HG02973 (cell line): ENCODE data around the gene YWHAB.

ENCODE experiments used
- ATAC-seq: cut with Tn5 transposase; IDR thresholded peaks from one replicate; pipeline ENCODE4 v1.9.1; 2021; ENCODE audit warnings: moderate library complexity; ENCODE audit not compliant: unreplicated experiment

The YWHAB gene

DNA sequence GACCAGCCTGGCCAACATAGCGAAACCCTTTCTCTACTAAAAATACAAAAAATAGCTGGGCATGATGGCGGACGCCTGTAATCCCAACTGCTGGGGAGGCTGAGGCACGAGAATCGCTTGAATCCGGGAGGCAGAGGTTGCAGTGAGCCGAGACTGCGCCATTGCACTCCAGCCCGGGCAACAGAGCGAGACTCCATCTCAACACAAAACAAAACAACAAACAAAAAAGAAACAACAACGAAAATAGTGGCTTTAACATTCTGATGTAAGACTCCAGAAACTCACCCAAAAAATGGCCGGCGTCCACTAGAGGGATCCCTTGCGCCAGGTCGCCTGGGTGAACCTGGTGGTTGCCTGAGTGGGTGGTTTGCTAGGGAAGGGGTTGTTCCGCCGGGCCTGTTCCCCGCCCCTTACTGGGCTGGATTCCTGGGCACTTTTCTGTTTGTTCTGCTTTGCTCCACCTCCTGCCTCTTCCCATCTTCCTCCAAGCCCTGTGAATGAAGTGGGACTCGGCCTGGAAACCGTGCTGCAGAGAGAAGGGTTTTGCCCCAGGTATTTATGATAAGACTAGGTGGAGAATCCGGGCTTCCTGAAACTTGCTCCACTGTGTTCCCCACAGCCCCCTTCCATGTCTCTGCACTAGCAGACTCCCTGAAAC, 25.9 kb downstream of the YWHAB start:
- no peak for ATAC-seq

DNA sequence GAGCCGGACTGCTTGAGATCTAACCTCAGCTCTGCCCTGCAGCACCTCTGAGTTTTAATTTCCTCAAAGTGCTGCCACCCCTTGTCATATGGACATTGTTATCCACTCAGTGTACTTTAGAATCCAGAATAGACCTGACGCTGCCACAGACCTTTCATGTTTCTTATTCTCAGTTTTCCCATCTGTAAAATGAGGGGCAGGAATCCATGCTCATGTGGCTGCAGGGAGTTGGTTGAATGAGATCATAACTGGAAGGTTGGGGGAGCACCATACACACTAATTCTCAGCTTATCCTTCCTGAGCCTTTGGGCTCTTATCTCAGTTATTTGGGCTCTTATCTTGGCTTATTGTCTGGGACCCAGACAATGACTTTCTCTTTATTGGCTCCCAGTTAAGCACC, 26.7 kb downstream of the YWHAB start:
- no peak for ATAC-seq

DNA sequence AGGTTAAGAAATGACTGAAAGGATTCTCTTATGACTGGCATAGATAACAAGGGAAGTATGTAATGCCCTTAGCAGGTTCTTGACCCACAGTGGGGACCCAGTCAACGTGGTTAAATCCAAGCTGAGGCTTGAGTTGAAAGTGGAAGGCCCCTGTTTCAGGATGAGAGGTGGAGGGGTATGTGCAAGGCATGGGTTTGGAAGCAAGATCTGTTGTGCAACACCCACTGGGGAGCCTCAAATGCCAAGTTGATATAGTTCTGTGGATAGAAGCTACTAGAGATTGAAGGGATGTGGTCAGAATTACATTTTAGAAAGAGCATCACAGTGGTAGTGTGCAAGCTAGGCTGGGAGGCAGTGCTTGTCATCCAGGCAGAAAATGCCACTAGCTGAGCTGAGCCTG, 29.4 kb downstream of the YWHAB start:
- ATAC-seq: no peak

DNA sequence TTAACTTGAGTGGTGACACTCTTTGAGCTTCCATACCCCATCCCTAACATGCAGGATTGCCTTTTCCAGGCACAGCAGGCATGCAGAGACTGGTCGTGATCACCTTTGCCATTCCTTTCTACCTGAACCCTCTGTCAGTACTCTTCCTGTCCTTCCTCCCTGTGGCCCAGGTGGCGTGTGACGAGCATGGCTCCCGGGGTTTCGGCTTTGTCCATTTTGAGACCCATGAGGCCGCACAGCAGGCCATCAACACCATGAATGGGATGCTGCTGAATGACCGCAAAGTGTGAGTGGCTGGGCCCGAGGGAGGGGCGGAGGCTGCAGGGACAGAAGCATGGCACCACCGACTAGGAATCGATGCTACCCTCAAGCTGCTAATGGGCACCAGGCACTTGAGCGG, 31.1 kb downstream of the YWHAB start:
- ATAC-seq: no peak

DNA sequence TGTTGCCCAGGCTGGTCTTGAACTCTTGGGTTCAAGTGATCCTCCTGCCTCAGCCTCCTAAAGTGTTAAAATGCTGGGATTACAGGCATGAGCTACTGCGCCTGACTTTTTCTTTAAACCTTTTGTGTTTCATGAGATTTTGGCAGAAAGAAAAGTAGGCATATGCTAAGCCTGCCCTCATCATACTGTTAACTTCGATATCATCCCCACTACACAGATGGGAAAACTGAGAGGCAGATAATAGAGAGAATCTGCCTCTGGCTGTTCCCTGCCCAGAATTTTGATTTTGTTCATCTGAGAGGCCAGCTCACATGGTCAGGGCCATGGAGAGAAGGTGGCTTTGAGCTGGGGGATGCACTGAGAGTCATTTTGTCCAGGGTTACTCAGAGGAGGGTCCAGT, 31.9 kb downstream of the YWHAB start:
- ATAC-seq: no peak

DNA sequence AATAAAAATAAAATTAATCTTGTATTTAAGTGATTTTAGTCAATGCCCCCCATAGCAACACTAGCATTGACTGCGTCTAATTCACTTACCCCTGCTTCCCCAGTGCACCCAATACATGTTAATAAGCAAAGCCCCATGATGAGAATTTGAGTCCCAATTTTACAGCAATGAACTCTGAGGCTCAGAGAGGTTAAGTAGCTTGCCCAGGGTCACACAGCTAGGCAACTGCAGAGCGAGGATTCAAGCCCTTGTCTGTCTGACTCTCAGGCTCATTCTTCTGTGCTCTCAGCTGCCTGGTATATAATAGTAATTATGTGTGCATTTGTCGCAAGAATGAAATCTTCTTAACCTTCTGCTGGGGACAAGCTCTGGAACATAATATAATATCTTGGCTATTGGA, 32.8 kb downstream of the YWHAB start:
- no peak for ATAC-seq

DNA sequence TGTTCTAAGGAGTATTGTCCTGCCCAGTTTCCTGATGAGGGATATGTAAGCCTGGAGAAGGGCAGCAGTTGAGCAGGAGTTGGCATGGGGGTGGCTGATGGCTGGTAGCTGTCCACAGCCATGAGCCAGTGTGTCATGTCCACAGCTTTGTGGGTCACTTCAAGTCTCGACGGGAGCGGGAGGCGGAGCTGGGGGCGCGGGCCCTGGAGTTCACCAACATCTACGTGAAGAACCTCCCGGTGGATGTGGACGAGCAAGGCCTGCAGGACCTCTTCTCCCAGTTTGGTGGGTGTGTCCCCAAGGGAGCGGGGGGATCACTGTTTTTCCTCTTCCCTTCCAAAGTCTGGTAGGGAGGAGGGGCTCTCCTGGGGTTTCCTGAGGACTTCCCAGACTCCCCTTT, 33.3 kb downstream of the YWHAB start:
- no peak for ATAC-seq

DNA sequence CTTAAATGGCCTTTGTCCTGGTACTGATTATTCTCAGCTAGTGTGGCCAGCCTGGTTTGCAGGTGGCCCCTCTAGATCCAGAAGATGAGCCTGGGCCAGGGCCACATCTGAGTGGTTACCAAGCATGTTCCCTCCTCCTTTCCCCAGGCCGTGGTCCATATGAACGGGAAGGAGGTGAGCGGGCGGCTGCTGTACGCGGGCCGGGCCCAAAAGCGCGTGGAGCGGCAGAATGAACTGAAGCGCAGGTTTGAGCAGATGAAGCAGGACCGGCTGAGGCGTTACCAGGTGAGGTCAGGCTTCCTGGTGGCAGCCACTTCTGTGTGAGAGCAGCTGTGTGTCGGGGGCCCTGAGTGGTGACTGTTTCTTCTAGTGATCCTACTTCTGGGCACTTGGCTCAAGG, 35.9 kb downstream of the YWHAB start:
- ATAC-seq: no peak

DNA sequence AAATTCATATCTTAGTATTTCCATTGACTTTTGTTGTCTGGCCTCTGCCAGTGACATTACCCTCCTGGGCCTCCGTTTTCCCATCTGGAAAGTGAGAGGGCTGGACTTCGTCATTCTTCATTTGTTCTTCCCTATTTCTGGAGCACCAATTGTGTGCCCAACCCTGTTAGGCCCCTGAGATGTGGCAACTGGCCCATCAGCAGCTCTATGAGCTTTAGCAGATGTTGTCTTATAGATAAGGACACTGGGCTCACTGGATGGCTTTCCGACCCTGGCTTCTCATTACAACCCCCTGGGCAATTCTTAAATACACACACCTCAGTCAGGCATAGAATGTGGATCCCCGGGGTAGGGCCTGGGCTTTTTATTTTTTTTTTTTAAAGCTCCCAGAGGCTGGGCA, 39.0 kb downstream of the YWHAB start:
- no peak for ATAC-seq

DNA sequence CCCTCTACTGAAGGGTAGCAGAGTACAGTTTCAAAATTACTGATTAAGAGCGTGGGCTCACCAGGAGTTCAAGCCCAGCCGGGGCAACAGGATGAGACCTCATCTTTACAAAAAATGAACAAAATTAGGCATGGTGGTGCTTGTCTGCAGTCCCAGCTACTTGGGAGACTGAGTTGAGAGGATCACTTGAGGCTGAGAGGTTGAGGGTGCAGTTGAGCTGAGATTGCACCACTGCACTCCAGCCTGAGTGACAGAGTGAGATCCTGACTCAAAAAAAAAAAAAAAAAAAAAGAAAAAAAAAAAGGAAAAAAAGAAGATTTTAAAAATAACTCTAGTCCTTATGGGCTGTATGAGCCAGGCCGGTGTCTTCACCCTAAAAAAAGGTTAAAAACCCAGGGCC, 43.1 kb downstream of the YWHAB start:
- no peak for ATAC-seq

DNA sequence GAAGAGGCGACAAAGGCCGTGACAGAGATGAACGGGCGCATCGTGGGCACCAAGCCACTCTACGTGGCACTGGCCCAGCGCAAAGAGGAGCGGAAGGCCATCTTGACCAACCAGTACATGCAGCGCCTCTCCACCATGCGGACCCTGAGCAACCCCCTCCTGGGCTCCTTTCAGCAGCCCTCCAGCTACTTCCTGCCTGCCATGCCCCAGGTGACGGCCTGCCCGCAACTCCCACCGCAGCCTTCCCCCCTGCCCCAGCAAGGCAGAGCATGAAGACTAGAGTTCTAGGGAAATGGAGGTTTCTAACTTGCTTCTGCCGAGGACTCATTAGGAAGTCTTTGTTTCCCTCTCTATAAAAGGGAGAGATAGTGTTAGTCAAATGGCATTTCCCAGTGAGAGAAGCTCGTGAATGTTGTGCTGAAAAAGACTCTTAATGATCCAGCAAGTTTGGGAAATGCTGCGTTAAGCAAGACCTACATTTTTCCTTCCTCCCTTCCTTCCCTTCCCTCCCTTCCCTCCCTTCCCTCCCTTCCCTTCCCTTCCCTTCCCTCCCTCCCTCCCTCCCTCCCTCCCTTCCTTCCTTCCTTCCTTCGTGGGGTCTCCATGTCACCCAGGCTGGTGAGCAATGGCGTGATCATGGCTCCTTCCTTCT, 45.1 kb downstream of the YWHAB start:
- no peak for ATAC-seq

DNA sequence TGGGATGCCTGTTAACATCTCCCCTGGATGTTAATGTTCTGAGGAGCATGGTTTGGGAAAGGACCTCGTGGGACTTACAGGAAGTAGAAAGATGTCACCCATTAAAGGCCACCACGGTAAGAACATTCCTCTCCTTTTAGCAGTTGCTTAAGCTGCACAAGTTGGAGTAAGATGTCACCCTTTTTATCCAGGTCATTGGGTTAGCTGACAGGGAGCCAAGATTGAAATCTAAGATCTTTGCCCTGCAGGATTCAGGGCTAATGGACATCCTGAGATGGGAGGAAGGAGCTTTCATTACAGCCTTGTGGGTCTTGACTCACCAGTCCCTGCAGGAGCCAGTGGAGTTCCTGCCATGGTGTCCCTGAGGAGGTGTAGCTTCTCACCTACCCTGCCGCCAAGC, 46.4 kb downstream of the YWHAB start:
- ATAC-seq: no peak

DNA sequence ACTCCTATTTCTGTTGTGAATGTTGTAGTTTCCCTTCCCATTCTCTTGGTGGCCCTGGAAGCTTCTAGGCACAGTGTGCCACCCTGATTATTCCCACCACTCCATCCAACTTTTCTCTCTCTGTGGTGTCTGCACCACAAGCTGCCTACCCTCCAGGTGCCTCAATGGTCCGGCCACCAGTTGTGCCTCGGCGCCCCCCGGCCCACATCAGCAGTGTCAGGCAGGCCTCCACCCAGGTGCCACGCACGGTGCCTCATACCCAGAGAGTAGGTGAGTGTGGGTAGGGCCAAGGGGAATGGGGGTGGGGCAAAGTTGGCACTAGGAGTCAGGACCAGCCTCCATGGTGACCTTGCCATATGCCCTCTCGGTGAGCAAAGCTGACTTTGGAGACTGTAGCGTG, 47.4 kb downstream of the YWHAB start:
- no peak for ATAC-seq

DNA sequence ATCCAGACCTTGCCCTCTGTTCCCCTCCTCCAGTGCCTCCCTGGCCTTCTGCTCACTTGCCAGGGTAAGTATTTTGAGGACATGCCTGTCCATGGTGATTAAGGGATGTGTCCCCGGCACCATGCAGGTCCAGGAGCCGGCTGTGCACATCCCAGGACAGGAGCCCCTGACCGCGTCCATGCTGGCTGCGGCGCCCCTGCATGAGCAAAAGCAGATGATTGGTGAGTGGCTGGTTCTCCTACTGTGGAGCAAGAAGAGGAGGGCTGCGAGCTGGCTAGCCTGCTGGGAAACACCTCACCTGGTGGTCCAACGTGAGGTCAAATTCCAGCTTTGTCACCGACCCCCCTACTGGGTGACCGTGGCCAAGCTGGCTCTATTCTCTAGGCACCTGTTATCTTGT, 51.0 kb downstream of the YWHAB start:
- no peak for ATAC-seq

DNA sequence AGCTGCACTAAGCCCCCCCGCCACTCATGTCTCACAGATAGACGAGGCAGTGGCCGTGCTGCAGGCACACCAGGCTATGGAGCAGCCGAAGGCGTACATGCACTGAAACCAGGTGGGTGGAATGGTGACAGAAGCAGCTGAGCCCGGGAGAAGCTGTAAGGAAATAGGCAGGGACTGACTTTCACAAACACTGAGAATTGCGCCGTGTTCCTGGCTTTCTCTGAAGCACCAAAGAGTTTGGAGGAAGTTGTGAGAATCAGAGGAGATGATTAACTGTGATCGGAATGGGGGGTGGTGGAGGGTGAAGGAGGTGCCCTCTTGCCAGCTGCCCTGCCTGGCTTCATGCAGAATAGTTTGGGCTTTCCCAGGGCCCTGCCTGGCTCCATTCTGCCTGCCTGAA, 53.1 kb downstream of the YWHAB start:
- no peak for ATAC-seq

DNA sequence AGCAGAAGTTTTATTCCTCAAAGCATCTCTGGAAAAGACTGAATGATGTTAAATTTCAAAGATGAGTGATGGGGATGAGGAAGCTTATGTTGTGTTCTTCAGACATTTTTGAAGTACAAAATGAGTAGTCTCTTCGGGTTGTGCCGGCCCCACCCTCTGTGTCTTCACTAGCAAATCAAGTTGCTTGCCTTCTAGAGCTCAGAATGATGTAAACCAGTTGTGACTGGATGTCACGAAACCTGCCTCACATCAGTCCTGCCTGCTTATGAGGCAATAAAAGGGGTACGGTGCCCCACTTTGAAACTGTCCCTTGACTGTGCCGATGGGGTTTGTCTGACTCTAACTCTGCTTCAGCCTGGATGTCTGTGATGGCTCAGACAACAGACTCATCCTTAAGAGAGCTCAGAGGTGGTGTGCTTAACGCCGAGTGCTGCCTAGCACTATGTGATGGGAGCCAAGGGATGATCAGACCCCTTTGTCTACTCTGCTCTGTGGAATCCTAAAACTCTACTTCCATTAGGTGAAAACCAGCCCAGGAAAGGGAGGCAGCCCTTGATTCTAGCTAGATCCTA, 55.7 kb downstream of the YWHAB start:
- no peak for ATAC-seq

DNA sequence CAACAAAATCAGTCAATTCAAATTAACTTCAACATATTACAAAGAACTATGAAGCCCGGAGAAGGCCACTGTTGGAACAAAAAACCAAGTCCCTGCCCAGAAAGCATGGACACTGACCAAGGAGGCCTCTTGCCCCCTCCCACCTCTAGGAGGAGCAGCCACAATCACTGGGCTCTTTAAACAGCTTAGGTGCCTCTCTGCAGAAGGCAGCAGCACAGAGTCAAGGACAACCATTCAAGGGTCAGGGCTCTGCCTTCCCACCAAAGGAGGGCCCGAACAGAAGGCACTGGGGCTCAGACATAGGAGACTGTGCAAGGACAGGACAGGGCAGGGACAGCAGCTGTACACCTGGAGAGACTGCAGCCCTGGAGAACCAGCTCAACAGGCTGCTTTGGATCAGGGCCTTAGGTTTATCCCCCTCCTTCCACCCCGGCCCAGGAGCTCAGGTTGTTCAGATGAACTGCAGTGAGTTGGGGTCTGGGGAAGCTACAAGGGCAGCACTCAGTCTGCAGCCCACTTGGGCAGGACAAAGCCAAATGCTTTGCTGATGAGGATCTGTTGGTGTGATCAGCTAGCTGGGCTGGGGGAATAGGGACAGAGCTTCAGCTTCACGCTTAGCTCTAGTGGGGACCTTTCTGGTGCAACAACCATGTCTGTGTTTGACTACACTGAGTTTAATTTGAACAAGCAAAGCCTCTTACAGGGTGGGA, 56.9 kb downstream of the YWHAB start:
- ATAC-seq: no peak

DNA sequence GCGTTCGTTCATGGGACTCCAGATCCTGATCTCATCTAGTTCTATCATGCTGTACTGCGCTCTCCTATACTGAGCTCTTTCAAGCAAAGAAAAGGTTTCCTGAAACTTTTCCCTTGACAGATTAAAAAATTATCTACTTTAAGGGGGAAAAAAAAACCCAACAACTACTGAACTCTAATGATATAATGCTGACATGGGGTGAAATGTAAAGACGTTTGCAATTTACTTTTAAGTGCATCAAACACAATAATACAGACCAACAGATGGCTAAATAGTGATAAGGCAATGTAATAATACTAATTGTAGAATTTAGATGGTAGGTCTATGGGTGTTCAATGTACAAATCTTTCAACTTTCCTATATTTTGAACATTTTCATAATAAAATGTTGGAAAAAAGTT, 58.3 kb downstream of the YWHAB start:
- ATAC-seq: no peak

DNA sequence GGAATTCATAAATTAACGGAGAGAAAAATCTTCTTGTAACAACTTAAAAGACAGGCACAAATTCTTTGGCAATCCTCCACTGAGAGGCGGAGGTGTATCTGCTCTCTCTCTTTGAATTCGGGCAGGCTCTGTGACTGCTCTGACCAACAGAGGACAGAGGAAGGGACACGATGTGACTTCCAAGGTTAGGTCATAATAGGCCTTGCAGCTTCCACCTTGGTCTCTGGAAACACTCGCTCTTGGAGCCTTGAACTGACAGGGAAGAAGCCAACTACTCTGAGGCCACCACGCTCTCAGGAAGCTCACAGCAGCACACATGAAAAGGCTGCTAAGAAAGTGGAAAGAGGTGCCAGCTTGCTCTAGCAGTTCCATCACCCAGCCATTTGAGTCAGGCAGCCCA, 59.8 kb downstream of the YWHAB start:
- ATAC-seq: no peak

DNA sequence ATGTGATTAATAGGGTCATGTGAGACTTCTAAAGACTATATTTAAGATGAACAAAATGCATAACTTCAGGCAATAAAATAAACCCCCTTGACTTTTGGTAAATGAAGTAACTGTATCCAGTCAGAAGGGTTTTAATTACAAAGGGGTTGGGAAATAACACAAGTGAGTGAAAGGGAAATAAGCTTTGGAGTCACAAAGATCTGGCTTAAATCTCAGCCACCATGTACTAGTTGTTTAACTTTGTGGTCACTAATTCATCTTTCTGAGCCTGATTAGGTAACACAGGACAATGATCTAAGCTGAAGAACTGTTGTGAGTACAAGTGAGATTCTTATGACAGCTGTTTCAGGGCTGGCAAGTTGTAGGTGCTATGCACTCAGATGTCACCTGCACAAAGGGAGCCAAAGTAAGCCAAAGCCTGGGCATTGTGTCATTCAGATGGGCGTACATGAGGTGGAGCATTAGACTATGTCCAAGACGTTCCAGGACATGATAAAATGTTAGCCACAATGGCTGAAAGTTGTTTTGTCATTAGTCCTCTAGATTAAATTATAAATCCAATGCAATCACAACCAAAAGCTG, 60.9 kb downstream of the YWHAB start:
- ATAC-seq: no peak

DNA sequence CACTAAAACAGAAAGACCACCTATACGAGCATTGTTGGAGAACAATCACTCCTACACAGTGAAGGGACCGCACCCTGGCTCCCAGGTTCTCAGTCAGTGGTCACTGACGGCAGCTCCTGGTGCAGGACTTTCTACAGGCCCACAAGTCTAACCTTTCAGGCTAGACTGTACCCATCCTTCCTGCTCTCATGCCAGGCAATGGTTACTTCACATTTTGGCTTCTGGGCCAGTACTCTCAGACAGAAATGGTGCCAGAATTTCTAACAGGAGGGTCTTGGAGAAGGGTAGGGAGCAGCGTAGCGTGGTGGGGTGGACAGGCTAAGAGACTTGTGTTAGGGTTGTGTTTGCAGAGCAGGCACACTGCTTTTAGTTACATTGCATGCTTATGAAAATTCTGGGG, 62.6 kb downstream of the YWHAB start:
- ATAC-seq: no peak

DNA sequence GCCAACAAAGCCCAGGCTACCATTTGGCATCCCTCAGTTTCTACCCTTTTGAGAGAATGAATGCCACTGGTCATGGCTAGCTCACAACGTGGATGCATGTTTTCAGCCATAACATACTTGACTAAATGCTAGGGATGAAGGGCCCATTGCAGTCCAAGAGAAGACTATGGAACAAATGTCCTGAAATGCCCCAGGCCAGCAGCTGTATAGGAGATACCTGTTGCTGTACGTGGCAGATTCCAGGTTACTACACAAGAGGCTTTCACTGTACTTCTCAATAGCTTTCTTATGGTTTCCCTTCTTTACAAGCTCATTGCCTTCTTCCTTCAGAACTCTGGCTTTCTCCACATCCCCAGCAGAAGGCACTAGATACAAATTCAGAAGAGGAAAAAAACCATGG, 63.0 kb downstream of the YWHAB start:
- no peak for ATAC-seq
